ENCODE results near the gene FGF11.

- TF ChIP-seq CTCF (conservative IDR thresholded peaks at IDR 0.05 in 1 of 2, IDR thresholded peaks at IDR 0.05 in 1 of 2; ENCODE audit: low read depth in 1 of 2, low read length in 2 of 2) = no peak
- no peak for TF ChIP-seq EZH2 (IDR thresholded peaks at IDR 0.05; ENCODE audit: low read length, missing control alignments)
These were observed 27.9 kb upstream of the FGF11 start for GRCh38 chr17:7411427-7411750.
